Stimulated activated naive CD8-positive, alpha-beta T cell treated with anti-CD3 and anti-CD28 coated beads, Interleukin-15, amount 100 ng/mL, for 72 hours (primary cell): ENCODE measurements around the gene APP.

ENCODE experiments used
- ATAC-seq: fragments of 150-1000 bp; cut with Tn5 transposase; 2 replicates; pipeline ENCODE4 v1.10.0; 2021; ENCODE audit warnings: mild to moderate bottlenecking, moderate library complexity
- DNase-seq, 2 donors: peaks; one replicate each; pipeline ENCODE4 v3.0.0; 2021 to 2022
- H3K27ac Mint-ChIP-seq, 2 donors: one replicate each; pipeline ENCODE4 v1.8.0; 2022; ENCODE audit warnings: mild to moderate bottlenecking in 2 of 2, mixed read lengths in 2 of 2, moderate library complexity in 2 of 2
- H3K27me3 Mint-ChIP-seq: one replicate; pipeline ENCODE4 v1.8.0; 2022; ENCODE audit warnings: mixed read lengths
- H3K4me1 Mint-ChIP-seq: one replicate; pipeline ENCODE4 v1.8.0; 2022; ENCODE audit warnings: mild to moderate bottlenecking, mixed read lengths
- H3K4me3 Mint-ChIP-seq, 2 donors: one replicate each; pipeline ENCODE4 v1.8.0; 2022; ENCODE audit warnings: mild to moderate bottlenecking in 2 of 2, mixed read lengths in 2 of 2, moderate library complexity in 1 of 2
- H3K9me3 Mint-ChIP-seq, 2 donors: one replicate each; pipeline ENCODE4 v1.8.0; 2022; ENCODE audit warnings: mixed read lengths in 2 of 2

The APP gene

DNA sequence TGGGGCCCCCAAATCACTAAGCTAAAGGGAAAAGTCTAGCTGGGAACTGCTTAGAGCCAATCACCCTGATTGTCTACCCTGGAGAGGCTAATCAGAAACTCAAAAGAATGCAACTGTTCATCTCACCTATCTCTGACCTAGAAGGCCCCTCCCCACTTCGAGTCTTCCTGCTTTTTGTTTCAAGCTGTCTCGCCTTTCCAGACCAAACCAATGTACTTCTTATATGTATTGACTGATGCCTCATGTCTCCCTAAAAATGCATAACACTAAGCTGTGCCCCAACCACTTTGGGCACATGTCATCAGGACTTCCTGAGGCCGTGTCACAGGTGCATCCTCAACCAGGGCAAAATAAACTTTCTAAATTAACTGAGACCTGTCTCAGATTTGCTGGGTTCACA lies 209.5 kb downstream of the APP start:
- no peaks in the 10 kb centered on the region for H3K4me1 Mint-ChIP-seq
- H3K27ac Mint-ChIP-seq = peak overlapping the region in 1 of 2 donors; percentile 68
- no peaks in the 10 kb centered on the region for H3K27me3 Mint-ChIP-seq
- ATAC-seq (no peak), DNase-seq (no peak)
- H3K9me3 Mint-ChIP-seq = no peaks in the 10 kb centered on the region
- no peak overlapping the region for H3K4me3 Mint-ChIP-seq

GRCh38 chr21:25960402-25960801 lies 210.2 kb downstream of the APP start:
- Mint-ChIP-seq H3K27ac (peak overlapping the region in 1 of 2 donors; percentile 63), H3K27me3 (no peaks in the 10 kb centered on the region), H3K4me1 (no peaks in the 10 kb centered on the region), H3K9me3 (no peaks in the 10 kb centered on the region), H3K4me3 (no peak overlapping the region)
- no peak for ATAC-seq
- no peak for DNase-seq

GRCh38 chr21:25959799-25960198 lies 210.8 kb downstream of the APP start:
- Mint-ChIP-seq H3K4me1 (no peaks in the 10 kb centered on the region), H3K27me3 (no peaks in the 10 kb centered on the region), H3K9me3 (no peaks in the 10 kb centered on the region), H3K4me3 (no peak overlapping the region), H3K27ac (no peak overlapping the region)
- DNase-seq (no peak), ATAC-seq (no peak)

GRCh38 chr21:25956993-25957714 lies 213.4 kb downstream of the APP start:
- no peak overlapping the region for H3K27ac Mint-ChIP-seq
- H3K4me3 Mint-ChIP-seq = no peak overlapping the region
- DNase-seq = no peak
- ATAC-seq = no peak
- no peaks in the 10 kb centered on the region for H3K4me1 Mint-ChIP-seq
- H3K9me3 Mint-ChIP-seq = no peaks in the 10 kb centered on the region
- H3K27me3 Mint-ChIP-seq = no peaks in the 10 kb centered on the region

- ATAC-seq (no peak), DNase-seq (no peak)
- no peak overlapping the region for H3K4me3 Mint-ChIP-seq
- no peaks in the 10 kb centered on the region for H3K27me3 Mint-ChIP-seq
- no peaks in the 10 kb centered on the region for H3K9me3 Mint-ChIP-seq
- H3K4me1 Mint-ChIP-seq = no peaks in the 10 kb centered on the region
- H3K27ac Mint-ChIP-seq = no peak overlapping the region
Measured at GRCh38 chr21:25955646-25956045, 214.9 kb downstream of the APP start.

GRCh38 chr21:25953659-25954058 lies 216.9 kb downstream of the APP start:
- Mint-ChIP-seq H3K27me3 (no peaks in the 10 kb centered on the region), H3K27ac (no peak overlapping the region), H3K9me3 (no peaks in the 10 kb centered on the region), H3K4me1 (no peaks in the 10 kb centered on the region), H3K4me3 (no peak overlapping the region)
- ATAC-seq = no peak
- no peak for DNase-seq

DNA sequence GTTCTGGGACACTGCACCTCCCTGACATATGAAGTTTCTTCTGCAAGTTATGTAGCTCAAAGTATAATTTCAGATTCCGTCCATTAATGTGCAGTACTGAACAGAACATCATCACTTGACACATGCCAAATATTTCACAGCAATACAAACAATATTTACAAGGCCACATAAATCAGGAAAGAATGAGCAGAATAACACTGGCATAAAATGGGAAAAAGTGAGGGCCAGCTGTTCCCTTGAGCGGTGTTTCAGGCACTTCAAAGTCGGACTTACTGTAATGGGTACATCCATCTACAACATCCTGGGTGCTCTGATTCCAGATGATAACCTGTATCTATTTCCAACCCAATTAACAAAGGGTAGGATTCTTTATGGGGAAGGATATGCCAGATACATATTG lies 217.4 kb downstream of the APP start:
- no peaks in the 10 kb centered on the region for H3K27me3 Mint-ChIP-seq
- ATAC-seq = no peak
- H3K9me3 Mint-ChIP-seq = no peaks in the 10 kb centered on the region
- H3K4me3 Mint-ChIP-seq = no peak overlapping the region
- no peaks in the 10 kb centered on the region for H3K4me1 Mint-ChIP-seq
- no peak overlapping the region for H3K27ac Mint-ChIP-seq
- no peak for DNase-seq

DNA sequence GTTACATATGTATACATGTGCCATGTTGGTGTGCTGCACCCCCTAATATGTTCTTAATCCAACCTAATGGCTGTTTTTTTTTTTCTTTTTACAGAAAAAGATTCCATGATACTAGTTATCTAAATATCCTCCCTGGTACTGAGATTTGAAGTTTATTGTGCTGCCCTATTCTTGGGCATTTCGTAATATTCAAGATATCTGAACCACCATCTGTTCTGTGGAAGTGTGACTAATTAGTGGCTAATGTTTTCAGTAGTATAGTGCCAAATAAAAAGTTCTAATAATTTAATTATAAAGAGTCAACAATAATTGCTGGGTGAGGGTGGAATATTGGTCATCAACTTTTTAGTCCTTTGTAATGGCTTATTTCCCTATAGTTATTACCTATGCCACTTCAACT lies 218.3 kb downstream of the APP start:
- Mint-ChIP-seq H3K9me3 (no peaks in the 10 kb centered on the region), H3K27ac (no peak overlapping the region), H3K4me1 (no peaks in the 10 kb centered on the region), H3K27me3 (no peaks in the 10 kb centered on the region), H3K4me3 (no peak overlapping the region)
- DNase-seq (no peak), ATAC-seq (no peak)

DNA sequence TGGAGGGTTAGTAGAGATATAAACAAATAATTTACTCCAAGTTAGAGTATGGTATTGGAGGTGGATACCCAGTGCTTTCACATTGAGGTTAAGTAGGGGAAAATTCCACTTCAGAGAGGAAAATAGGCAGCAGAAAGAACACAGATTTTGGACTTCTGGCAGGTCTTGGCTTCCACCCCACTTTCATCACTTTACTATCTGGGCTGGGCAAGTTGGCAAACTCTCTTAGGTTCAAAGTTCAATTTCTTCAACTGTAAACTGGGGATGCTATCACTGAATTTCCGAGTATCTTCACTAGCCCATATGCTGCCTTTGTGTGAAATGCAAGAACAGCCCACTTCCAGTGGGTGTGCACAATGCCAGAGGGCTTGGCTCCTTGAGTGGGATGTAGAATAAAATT lies 220.9 kb downstream of the APP start:
- H3K4me1 Mint-ChIP-seq = no peaks in the 10 kb centered on the region
- no peaks in the 10 kb centered on the region for H3K9me3 Mint-ChIP-seq
- H3K27ac Mint-ChIP-seq = no peak overlapping the region
- H3K27me3 Mint-ChIP-seq = no peaks in the 10 kb centered on the region
- DNase-seq (no peak), ATAC-seq (no peak)
- no peak overlapping the region for H3K4me3 Mint-ChIP-seq

- ATAC-seq (no peak), DNase-seq (no peak)
- Mint-ChIP-seq H3K4me1 (no peaks in the 10 kb centered on the region), H3K4me3 (no peak overlapping the region), H3K9me3 (no peaks in the 10 kb centered on the region), H3K27ac (no peak overlapping the region), H3K27me3 (no peaks in the 10 kb centered on the region)
Measured at GRCh38 chr21:25944672-25945213, 225.8 kb downstream of the APP start.

- H3K4me1 Mint-ChIP-seq = no peaks in the 10 kb centered on the region
Measured at GRCh38 chr21:25944082-25944481, 226.5 kb downstream of the APP start.

DNA sequence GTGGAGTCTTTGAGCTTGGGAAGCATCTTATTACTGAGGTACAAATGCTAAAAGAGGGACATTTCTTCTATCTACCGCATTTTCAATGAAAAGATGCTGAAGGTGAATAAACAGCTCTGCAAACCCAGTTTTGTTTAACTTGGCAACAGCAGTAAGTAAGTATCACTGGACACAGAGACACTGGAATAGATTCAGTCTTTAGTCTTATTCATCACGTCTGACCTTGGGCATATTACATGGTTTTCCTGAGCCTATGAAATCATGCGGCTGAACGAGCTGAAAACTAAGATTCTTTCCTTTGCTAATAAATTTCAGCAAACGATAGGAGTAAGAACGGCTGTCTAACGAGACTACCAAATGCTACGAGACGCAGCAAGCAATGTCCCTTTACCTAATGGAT lies 228.4 kb downstream of the APP start:
- H3K27me3 Mint-ChIP-seq = no peaks in the 10 kb centered on the region
- no peak overlapping the region for H3K27ac Mint-ChIP-seq
- DNase-seq = no peak
- H3K9me3 Mint-ChIP-seq = no peaks in the 10 kb centered on the region
- no peak overlapping the region for H3K4me3 Mint-ChIP-seq
- ATAC-seq = no peak
- H3K4me1 Mint-ChIP-seq = no peaks in the 10 kb centered on the region

More at GRCh38 chr21:25944082-25944481, 226.5 kb downstream of the APP start:
- no peak overlapping the region for H3K27ac Mint-ChIP-seq
- no peak for ATAC-seq
- no peak for DNase-seq
- no peaks in the 10 kb centered on the region for H3K27me3 Mint-ChIP-seq
- no peaks in the 10 kb centered on the region for H3K9me3 Mint-ChIP-seq
- no peak overlapping the region for H3K4me3 Mint-ChIP-seq

DNA sequence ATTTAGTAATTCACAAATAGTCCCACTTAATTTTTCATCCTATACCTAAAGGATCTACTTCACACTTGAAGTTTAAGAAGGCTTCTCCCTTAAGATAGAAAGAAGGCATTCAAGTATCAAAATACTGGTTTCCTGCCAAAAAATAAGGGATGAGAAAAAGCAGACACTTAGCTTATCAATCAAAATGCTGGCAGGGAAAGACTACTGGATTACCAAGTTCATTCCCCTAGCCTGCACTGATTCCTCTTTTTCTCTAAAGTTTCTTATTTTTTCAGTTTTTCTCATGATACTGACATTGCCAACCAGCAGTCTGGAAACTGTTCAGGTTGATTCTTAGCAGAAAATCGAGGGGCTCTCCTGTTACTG lies 231.2 kb downstream of the APP start:
- peak overlapping the region in 1 of 2 donors; percentile 57 for H3K27ac Mint-ChIP-seq

DNA sequence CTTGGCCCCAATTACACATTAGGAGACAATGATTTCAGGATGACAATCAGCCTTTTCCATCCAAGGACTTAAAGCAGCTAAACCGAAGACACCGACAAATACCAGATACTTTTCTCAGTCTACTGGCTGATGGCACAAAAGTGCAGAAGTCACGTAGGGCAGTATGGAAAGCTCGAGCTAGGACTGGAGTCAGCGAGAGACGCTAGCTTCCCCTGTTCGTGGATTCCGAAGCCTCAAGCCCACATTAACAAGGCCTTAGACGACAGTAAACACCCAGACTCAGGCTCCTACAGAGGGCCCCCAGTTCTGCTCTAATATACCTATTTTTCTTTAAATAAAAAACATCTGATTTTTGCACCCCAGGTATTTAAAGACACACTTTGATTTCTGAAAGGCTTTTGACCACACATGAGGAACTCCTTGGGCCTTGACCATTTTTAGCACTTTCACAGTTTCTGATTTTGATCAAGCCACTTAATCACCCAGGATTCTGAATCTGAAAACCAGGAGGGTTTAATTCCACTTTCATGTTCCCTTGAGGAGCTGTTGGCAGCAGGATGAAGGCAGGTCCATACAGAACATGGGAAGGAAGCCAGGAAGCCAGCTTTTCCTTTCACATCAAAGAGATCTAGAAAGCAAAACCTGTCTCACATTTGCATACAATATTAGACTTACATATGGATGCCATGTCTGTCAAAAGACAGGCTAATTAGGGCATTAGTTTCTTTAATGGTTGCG lies 231.7 kb downstream of the APP start:
- H3K9me3 Mint-ChIP-seq = no peaks in the 10 kb centered on the region
- H3K27ac Mint-ChIP-seq = no peak overlapping the region
- no peak for ATAC-seq
- H3K4me3 Mint-ChIP-seq = no peak overlapping the region
- DNase-seq = no peak
- H3K4me1 Mint-ChIP-seq = no peaks in the 10 kb centered on the region
- no peaks in the 10 kb centered on the region for H3K27me3 Mint-ChIP-seq

More for the DNA sequence above, 231.2 kb downstream of the APP start:
- no peaks in the 10 kb centered on the region for H3K27me3 Mint-ChIP-seq
- ATAC-seq (no peak), DNase-seq (no peak)
- H3K9me3 Mint-ChIP-seq = no peaks in the 10 kb centered on the region
- no peaks in the 10 kb centered on the region for H3K4me1 Mint-ChIP-seq
- H3K4me3 Mint-ChIP-seq = no peak overlapping the region

DNA sequence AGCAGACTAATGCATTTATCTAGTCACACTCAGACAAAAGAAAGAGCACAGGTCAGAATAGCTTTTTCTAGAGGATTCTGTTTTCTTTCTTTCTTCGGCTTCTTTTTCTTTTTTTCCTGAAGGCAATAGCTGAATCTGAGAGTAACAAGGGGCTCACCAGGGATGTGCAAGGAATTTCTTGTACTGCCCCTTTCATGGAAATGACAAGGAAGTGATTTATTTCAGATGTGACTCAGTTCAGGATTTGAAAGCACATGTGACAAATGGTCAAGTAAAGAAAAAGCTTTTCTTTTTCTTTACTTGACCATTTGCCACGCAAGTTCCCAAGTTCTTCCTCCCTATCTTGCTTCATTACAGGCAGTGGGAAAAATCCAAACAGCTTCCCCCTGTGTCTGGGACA lies 233.8 kb downstream of the APP start:
- ATAC-seq = no peak
- no peaks in the 10 kb centered on the region for H3K4me1 Mint-ChIP-seq
- H3K27me3 Mint-ChIP-seq = no peaks in the 10 kb centered on the region
- no peak for DNase-seq
- no peaks in the 10 kb centered on the region for H3K9me3 Mint-ChIP-seq
- peak overlapping the region in 1 of 2 donors; percentile 60 for H3K27ac Mint-ChIP-seq
- H3K4me3 Mint-ChIP-seq = no peak overlapping the region

DNA sequence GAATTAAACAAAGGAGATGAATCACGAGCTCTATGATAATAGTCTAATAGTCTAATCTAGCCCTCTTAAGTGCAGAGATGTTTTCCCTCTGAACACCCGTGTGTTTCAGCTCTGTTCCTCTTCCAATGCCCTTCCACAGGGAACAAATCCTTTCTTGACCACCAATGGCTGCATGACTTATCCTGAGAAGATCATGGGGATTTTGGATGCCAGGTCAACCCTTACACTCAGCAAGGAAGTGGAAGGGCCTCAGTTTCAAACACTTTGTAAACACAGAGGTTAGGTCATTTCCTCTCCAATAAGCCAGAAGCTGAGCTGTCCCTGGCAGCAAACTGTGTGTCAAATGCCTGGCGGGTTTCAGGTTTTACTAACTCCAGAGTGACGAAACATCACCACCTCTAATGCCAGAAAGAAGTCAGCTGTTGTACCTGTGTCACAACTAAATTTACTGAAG lies 235.8 kb downstream of the APP start:
- H3K27me3 Mint-ChIP-seq = no peaks in the 10 kb centered on the region
- DNase-seq (peak in 1 of 2 donors; percentile 15), ATAC-seq (peak; percentile 88)
- no peaks in the 10 kb centered on the region for H3K9me3 Mint-ChIP-seq
- H3K27ac Mint-ChIP-seq = peak overlapping the region in 1 of 2 donors; percentile 42
- no peak overlapping the region for H3K4me3 Mint-ChIP-seq
- H3K4me1 Mint-ChIP-seq = no peaks in the 10 kb centered on the region
